Measurements from ENCODE around the gene PCDH20.
A peak's percentile ranks its signal among the peaks of the same experiment; 100 is the strongest.
"Not testable (repeated sequence)": the region's sequence is repeated elsewhere in the genome, so short reads cannot be mapped to it uniquely, and the experiment has no call there.

Gene PCDH20, protein sequence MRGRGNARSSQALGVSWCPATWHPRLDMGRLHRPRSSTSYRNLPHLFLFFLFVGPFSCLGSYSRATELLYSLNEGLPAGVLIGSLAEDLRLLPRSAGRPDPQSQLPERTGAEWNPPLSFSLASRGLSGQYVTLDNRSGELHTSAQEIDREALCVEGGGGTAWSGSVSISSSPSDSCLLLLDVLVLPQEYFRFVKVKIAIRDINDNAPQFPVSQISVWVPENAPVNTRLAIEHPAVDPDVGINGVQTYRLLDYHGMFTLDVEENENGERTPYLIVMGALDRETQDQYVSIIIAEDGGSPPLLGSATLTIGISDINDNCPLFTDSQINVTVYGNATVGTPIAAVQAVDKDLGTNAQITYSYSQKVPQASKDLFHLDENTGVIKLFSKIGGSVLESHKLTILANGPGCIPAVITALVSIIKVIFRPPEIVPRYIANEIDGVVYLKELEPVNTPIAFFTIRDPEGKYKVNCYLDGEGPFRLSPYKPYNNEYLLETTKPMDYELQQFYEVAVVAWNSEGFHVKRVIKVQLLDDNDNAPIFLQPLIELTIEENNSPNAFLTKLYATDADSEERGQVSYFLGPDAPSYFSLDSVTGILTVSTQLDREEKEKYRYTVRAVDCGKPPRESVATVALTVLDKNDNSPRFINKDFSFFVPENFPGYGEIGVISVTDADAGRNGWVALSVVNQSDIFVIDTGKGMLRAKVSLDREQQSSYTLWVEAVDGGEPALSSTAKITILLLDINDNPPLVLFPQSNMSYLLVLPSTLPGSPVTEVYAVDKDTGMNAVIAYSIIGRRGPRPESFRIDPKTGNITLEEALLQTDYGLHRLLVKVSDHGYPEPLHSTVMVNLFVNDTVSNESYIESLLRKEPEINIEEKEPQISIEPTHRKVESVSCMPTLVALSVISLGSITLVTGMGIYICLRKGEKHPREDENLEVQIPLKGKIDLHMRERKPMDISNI

DNA sequence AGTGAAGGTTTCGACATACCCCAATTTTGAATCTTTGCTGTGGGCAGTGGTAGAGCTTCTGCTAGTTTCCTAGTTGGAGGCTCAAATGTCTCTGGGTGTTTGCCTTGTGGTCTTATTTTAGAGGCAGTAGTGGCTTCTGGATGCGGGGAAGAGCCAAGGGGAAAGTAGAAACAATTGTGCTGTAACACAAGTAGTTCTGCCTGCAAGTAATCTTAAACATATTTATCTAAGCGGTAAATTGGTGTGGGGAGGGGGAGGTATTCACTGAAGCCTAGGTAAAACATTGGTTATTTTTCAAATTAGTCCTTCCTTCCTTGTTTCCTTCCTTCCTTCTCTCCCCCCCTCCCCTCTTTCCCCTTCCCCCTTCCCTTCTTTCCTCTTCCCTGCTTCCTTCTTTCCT lies at the start of gene PCDH20:
Gene PCDH20 (minus strand): TSS at position 101 of the 400 bp plus-strand sequence. CDS start 691 bp downstream, outside the sequence.
- no peak for DNase-seq (ENCODE audit: low spot score)

DNA sequence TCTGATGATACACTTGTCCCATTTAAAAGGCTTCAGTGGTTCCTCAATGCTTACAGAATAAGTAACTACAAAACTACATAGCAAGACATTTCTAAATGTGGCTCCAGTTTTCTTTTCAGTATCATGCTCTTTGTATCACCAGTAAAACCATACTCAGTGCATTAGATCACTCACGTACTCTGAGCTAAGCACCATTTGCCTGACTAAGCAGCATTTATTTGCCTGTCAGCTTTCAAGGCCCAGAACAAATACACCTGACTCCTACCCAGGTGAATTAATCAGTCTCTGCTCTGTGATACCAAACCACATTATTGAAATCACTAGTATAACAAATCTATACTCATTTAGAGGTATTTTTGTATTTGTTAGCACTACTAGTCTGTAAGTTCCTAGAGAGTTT lies 47.4 kb upstream of the PCDH20 start:
- DNase-seq (ENCODE audit: low spot score): peak; percentile 58

DNA sequence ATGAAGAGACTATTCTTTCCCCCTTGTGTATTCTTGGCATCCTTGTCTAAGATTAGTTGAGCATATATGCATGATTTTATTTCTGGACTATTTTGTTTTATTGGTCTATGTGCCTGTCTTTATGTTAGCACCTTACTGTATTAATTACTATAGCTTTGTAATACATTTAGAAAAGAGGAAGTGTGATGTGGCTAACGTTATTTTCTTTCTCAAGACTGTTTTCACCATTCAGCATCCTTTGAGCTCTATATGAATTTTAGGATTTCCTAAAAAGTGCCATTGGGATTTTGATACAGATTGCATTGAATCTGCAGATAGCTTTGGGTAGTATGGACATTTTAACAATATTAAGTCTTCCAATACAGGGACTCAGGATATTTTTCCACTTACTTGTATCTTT lies 37.5 kb upstream of the PCDH20 start:
- no peak for DNase-seq (ENCODE audit: low spot score)

DNA sequence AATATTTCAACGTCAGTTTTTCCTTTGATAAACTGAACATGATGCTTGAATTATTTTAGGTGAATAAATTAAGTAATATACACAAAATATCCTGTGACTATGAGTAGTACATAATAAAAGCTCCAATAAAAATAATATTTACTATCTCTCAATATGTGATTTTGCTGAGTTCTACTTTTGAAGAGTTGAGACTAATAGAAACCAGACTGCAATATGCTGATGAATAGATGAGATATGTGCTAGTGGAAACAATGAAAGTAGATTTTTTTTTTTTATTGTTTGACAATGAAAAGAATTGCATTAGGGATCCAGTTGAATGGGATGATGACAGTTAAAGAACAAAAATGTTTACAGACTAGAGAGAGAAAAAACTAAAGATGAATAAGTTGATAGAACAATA lies 16.4 kb upstream of the PCDH20 start:
- no peak for DNase-seq (ENCODE audit: low spot score)

DNA sequence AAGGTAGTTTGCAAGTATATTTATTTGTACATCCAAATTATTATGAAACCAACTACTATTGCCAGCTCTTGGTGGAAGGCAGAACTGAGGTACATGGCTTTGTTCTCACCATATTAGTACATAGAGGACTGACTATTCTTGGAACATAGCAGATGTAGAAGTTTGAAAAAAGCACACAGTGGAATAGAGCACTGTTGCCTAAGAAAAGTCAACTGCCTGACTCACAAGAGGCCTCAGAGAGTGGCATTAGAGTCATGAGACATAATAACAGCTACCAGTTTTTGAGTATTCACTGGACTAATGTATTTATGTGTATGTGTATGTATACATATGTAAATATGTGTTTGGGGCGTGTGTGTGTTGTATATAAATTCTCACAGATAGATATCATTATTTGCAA lies 8.3 kb upstream of the PCDH20 start:
- DNase-seq (ENCODE audit: low spot score): no peak

DNA sequence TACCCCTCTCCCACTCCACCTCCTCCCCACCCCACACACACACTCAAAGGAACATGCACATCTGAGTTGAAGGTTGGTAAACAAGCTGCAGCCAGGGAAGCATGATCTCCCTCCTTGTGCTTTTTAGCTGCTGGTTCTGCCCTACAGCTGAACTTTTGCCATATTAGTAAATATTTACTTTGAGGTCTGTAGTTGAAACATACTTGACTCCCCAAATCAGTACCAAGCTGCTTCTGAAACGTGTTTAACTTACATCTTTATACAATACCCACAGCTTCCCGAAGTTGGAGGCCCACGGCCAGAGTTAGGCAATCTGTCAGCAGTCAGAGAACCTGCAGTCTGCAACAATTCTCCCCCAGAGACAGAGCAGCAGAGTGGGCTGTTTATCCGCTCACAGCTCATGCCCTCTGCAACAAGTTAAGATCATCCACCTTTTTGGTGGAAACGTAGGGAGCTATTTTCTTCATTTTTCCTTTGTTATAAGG lies 1.5 kb upstream of the PCDH20 start:
- DNase-seq (ENCODE audit: low spot score): no peak

DNA sequence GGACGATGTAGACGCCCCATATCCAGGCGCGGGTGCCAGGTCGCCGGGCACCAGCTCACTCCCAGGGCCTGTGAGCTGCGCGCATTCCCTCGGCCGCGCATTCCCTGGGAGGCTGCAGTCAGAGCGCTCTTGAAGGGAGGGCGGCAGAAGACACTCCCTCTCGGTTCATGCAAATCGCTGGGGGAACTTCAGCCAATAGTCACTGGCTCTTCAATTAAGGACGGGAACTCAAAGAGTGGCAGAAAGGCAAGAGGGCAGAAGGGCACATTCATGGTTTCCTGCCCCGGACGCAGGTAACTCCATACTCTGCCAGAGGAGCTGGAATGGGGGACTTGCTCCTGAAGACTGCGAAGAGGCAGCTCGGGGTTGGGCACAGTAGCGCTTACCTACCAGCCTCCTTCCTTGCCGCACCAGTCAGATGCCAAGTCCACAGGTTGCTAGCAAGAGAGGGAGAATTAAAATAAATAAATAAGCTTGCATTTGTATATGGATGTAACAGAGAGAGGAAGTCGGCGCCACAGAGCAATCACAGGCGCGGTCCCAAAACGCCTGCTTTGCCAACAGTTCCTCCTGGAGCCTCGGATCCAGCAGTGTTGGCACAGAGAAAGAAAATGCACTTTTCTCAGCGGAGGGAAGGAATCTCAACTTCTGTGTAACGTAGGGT lies 459 bp downstream of the PCDH20 start:
- peak; percentile 91 for DNase-seq (ENCODE audit: low spot score)

DNA sequence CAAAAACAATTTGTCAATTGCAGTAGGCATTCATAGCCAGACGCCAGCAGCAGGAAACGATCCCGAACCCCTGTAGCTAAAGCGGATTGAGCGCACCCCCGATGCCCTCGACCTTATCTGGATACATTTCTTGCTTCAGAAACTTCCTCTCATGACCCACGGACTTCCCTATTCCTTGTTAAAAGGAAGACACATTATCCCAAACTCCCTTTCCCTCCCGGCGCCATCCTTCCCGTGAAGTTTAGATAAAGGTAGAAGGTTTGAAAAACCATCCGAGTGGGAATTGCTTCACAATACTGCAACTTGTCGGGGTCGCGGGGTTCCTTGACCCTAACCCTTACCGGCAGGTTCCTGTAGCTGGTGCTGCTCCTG lies 977 bp downstream of the PCDH20 start:
- peak; percentile 12 for DNase-seq (ENCODE audit: low spot score)

DNA sequence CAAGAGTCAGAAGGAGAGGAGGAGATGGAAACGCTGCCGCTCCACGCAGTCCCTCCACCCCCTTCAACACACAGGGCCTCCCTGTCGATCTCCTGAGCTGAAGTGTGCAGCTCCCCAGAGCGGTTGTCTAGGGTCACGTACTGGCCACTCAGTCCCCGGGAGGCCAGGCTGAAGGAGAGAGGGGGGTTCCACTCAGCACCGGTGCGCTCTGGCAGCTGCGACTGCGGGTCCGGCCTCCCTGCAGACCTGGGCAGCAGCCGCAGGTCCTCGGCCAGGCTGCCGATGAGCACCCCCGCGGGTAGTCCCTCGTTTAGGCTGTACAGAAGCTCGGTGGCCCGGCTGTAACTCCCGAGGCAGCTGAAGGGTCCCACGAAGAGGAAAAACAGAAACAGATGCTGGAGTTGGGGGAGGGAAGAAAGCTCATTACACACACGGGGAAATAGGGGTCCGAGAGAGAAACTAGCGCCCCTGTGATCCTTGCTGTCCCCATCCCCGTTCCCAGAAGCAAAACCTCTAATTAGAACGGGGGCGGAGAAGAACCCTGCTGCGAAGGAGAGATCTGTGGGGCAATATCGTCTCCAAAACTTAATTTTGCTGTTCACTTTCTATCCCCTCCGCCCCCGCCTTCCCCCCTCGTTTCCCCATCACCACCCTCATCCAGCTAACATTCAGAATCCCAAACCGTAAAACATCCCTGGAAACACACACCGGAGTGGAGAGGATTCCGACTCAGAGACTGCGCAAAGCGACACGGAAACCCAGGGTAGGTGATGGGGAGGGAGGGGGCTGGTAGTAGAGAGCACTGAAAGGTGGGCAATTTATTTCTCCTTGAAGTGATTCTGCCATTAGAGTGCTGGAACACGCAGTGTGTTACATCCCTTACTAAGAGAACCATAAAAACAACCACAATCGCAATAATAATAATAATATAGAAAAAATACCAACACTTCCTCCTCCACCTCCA lies 1.8 kb downstream of the PCDH20 start:
- DNase-seq (ENCODE audit: low spot score): peak; percentile 13

DNA sequence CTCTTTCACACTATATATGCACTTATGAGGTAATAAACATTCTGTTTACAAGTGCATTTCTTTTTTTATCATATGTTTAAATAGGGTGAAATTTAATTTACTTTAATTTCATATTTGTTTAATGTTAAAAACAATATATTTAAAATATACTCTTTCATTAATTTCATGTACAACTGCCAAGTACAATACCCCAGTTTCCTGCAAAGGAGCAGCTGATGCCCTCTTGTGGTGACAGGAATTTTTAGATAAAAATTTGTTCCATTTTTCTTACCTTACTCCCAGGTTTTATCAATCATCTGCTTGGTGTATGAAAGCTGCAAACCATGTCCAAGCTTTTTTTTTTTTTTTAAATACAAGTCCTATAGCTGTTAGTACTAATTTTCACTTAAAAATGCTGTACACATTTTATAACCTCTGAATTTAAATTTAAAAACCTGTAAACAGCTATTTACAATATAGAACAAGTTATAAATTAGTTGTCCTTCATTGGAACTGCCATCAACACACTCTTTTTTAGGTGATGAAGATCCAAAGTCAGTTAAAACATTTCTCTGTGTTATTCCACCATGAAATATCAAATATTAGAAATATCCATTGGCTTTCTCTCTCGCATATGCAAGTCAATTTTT lies 4.9 kb downstream of the PCDH20 start:
- DNase-seq (ENCODE audit: low spot score): peak; percentile 44

DNA sequence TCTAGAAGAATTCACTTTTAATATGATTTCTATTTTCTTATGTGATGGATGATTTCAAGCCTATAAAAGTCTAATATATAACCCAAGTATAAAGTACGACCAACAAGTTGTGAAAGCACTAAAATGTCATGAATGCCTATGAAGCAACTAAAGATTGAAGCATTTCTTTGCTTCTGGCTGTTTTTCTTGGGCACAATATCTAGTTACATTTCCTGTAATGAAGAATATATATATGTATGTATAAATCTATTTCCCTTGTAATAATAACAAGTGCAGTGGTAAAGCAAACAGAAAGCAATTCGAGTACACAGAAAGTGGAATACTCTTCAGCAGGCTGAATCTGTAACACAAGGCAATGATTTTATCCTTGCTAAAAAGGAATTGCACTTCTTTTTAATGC lies 5.4 kb downstream of the PCDH20 start:
- DNase-seq (ENCODE audit: low spot score): no peak

DNA sequence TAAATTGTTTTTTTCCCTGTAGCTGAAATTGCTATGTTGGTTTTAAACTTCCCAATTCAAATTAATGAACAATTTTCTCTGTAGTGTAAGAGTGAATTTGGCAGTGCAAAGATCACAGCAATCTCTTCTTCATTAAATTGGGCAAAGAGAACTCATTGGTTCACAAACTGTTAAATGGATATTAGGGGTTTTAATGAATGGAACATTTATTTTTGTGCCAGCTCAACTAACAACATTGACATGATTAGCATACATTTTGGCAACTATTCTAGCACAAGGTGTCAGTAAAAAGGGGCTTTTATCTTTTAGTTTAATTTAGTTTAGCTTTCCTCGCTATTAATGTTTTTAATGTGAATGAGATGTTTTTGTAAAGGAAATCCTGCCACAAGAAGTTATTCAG lies 7.1 kb downstream of the PCDH20 start:
- no peak for DNase-seq (ENCODE audit: low spot score)

DNA sequence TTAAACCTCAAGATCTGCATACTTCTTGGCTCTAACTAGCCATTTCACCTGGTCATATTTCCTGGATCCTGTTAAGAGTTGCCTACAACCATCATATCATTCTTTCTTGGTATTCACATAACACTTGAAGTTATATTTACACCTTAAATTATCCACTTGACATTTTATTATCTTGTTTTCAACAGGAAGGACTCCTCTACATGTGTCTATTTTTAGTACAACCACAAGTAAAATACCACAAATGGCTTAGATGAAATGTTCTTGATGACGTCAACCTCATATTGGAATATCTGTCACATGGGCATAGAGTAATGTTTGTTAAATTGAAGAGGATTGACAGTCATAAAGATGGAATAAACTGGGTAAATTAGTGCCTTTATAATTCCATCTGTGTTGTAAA lies 9.4 kb downstream of the PCDH20 start:
- DNase-seq (ENCODE audit: low spot score): peak; percentile 5

DNA sequence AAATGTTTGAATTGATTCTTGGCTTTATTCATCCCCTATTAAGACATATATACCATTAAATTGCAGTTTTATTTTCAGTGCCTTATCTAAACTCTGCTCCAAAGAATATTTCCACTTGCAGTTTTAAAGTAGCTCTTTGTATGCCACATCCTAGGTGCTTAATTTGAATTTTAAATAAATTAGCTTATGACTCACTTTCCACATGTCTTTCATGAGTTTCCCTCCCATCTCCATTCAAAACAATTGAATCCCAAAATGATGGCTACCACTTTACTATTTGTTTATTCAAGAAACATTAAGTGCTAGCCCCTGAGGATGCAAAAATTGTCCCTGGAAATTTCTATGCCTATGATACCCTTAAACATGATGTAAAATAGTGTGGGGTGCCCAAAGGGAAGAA lies 19.5 kb downstream of the PCDH20 start:
- DNase-seq (ENCODE audit: low spot score): no peak

DNA sequence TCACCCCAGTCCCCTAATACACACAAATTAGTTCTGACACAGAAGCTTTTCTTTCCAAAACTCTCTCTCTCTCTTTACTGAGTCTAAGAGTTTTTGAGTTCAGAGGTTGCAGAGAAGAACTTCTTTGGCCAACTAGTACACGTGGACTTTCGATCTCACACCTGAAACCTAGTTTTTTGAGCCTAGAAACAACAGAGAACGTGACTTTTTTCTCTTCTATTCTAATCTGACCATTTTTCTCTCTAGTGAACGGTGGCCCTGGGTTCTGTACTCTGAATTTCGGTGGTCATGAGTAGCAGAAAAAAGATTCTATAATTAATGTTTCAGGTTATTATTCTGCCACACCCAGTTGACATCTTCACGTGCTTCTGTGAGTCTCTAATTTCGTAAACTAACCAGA lies 24.2 kb downstream of the PCDH20 start:
- no peak for DNase-seq (ENCODE audit: low spot score)

DNA sequence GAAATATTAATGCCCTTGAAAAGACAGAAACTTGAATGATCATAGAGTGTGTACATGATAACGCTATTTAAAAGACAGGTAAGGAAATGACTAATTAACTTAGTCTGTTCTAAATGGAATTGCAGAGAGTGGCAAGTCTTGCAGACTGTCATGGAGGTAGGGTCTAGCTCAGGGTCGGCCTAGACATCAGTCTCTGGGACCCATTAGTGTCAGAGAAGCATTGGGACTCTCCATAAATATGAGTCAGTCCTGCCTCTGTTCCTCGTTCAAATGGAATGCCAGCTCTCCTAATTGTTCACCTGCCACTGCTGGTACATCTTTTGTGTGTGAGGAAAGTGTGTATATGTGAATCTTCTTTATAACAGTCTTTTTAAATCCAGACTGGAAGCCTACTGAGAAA lies 28.0 kb downstream of the PCDH20 start:
- peak; percentile 7 for DNase-seq (ENCODE audit: low spot score)

DNA sequence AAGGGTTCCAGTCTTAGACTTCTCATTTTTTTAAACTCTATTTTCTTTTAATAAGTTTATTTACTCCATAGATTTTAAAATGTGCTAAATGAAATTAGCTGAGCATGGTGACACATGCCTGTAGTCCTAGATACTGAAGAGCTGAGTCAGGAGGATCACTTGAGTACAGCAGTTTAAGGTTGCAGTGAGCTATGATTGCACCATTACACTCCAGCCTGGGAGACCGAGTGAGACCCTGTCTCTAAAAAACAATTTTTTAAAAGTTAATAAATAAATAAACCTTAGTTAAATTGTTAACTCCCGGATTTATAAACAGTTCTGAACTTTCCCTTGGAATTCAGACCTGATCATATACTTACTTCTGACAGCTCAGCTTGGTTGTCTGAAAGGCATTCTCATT lies 32.5 kb downstream of the PCDH20 start:
- peak; percentile 37 for DNase-seq (ENCODE audit: low spot score)

DNA sequence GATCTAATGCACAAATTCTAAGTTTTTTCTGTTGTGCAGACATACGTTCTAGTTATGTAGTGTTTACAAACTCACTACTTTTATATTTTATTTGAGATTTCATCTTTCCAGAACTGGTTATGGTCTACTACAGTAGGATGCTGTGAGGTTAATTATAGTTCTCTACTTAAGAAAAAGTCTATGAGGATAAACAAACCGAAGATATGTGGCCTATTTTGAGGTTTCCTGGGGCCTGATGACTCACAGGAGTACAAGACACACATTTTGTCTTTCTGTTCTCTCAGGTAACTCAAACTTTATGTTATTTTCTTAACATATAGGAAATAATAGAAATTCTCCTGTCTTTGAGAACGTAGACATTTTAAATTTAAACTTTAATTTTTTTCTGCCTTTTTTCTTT lies 45.1 kb downstream of the PCDH20 start:
- no peak for DNase-seq (ENCODE audit: low spot score)

DNA sequence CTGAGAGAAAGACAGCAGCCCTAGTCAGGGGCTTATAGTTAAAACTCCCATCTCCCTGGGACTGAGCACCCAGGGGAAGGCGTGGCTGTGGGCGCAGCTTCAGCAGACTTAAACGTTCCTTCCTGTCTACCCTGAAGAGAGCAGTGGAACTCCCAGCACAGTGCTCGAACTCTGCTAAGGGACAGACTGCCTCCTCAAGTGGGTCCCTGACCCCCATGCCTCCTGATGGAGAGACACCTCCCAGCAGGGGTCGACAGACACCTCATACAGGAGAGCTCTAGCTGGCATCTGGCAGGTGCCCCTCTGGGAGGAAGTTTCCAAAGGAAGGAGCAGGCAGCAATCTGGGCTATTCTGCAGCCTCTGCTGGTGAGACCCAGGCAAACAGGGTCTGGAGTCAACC lies 51.0 kb downstream of the PCDH20 start:
- not testable (repeated sequence) for DNase-seq (ENCODE audit: low spot score)

DNA sequence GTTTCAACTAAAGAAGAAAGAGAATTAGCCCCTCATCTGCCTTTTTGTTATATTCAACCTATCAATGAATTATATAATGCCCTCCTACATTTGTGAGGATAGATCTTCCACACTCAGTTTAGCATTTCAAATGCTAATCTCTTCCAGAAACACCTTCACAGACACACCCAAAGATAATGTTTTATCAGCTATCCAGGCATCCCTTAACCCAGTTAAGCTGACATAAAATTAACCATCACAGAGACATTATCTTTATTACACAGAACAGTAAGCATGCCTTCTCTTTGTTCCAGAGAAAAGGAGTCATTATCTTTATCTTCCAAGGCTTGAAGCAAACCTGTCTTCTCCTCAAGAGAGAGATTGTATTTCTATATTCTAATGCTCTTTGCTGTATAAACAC lies 53.1 kb downstream of the PCDH20 start:
- DNase-seq (ENCODE audit: low spot score): no peak
